HG02759 (cell line): Measurements from ENCODE around the gene LY6G6F.
A peak's percentile ranks its signal among the peaks of the same experiment; 100 is the strongest.
"Not testable (repeated sequence)": the region's sequence is repeated elsewhere in the genome, so short reads cannot be mapped to it uniquely, and the experiment has no call there.

Experiments
- ATAC-seq: cut with Tn5 transposase; IDR thresholded peaks from one replicate; pipeline ENCODE4 v1.9.1; 2021; ENCODE audit warnings: mild to moderate bottlenecking, moderate library complexity; ENCODE audit not compliant: unreplicated experiment

The LY6G6F gene

DNA sequence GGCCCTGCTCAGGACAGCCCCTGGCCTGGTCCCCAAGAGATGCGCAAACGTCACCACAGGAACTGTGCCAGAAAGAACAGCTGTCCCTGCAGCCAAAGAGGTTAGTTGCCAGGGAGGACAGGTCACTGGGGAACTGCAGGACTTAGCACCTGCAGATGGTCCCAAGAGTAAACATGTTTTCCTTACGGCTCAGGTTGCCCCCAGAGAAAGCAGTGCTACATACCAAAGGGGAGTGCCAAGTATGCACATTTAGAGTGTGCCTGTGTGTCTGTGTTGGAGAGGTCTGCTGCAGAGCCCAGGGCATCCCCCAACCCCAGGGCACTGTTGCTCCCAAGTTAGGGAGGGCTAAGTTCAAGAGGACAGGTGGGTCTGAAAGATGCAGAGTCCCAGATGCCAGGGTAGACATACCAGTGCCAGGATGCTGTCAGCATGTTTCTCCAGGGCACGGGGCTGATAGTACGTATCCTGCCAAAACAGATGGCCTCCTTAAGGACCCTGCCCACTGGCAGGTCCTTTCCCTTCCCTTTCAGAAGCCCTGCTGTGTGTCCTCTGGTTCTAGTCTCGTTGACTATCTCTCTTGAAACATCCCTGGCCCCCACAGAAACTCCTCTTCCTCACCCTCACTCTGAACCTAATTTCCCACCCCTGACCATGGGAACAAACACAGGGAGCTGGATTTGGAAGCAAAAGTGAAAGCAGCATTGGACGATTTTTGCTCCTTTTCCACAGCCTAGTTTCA is 4.8 kb upstream of the LY6G6F start:
- ATAC-seq: no peak

DNA sequence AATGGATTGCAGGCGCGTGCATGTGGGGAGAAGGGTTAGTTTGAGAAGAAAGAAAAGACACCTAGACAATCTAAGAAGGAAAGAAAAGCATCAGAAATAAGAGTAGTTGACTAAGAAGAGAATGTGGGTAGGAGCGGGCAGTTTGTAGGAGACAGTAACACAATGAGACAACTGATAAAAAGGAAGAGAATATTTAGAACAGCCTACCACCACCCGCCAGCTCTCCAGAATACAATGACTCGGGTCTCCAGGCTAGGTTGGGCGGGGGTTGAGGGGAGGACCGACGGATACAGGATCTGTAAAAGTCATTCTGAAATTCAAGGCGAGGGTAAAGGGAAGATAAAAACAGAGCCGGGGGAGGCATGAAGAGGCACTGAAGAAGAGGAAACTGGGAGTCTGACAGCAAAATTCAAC is 4.3 kb upstream of the LY6G6F start:
- no peak for ATAC-seq

DNA sequence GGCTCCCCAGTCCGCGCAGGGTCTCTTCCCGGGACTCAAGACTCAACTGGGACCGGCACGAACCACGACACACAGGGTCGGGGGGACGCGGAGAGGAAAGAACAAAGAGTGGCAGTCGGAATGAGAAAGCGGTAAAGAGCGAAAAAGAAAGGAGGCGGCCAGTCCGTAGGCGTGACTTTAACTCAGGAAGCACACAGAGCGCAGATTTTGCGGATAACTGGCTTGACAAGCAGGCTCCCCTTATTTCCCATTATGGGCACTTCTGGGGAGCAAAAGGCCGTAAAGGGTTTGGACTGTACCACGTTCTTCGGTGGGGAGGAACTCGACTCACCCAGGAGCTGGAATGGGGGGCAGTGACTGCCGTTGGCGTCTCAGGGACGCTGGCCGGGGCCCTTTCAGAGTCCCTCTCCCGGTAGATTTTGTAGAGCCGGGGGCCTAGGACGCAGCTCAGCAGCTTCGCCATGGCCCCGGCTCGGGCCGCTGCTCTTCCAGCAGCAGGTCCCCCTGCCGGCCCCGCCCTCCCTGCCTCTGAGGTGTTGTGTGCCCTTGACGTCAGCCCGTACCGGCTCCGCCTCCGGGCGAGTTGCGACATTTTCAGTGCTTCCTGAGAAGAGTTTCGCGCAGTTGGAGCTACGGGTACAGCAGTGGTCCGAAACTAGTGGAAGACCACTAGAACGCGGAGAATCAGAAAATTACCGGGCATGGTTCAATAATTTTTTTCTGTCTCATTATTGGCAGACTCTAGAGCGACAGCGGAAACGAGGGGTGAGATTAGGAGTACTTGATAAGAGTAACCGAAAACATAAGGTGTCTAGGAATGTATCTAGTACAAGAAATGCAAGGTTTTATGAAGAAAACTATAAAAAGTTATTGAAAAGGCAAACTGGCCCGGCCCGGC is 3.6 kb upstream of the LY6G6F start, which contains the start of gene ABHD16A:
Gene ABHD16A, minus strand, starts transcription at position 506 of the 898 bp plus-strand sequence. Its CDS starts 43 bp downstream, at position 463.
- ATAC-seq: peak; percentile 93

DNA sequence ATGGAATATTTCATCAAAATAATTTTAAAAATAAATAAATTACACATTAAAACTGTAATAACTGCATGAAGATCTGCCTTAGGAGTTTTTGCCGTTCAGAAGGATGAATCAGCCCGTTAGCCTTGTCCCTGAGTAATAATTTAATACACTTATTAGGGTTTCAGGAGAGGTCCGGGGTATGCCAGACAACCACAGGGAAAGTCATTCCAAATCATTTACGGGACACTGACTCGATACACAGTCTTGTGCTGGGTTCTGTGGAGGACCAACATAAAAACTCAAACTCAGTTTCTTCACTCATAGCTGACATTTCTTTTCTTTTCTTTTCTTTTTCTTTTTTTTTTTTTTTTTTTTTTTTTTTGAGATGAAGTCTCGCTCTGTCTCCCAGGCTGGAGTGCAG is 735 bp upstream of the LY6G6F start:
- no peak for ATAC-seq

DNA sequence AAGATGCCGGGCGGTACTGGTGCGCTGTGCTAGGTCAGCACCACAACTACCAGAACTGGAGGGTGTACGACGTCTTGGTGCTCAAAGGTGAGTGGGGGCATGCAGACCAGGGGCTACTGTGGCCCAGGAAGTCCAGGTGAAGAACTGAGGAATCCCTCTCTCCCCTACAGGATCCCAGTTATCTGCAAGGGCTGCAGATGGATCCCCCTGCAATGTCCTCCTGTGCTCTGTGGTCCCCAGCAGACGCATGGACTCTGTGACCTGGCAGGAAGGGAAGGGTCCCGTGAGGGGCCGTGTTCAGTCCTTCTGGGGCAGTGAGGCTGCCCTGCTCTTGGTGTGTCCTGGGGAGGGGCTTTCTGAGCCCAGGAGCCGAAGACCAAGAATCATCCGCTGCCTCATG is 1.0 kb downstream of the LY6G6F start:
- no peak for ATAC-seq

DNA sequence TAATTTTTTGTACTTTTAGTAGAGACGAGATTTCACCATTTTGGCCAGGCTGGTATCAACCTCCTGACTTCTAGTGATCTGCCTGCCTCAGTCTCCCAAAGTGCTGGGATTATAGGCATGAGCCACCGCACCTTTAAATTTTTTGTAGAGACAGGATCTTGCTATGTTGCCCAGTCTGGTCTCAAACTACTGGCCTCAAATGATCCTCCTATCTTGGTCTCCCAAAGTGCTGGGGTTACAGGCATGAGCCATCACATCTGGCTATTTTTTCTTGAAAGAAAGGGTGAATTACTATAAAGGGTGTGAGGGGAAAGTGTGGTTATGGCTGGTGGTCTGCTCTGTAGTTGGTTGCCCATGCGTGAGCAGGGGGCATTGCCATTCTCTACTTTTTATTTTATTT is 1.6 kb downstream of the LY6G6F start:
- no peak for ATAC-seq

DNA sequence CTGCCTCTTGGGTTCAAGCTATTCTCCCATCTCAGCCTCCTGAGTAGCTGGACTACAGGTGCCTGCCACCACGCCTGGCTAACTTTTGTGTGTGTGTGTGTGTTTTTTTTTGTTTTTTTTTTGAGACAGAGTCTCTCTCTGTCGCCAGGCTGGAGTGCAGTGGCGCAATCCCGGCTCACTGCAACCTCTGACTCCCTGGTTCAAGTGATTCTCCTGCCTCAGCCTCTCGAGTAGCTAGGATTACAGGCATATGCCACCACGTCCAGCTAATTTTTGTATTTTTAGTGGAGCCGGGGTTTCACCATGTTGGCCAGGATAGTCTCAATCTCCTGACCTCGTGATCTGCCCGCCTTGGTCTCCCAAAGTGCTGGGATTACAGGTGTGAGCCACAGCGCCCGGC is 2.5 kb downstream of the LY6G6F start:
- ATAC-seq: not testable (repeated sequence)

DNA sequence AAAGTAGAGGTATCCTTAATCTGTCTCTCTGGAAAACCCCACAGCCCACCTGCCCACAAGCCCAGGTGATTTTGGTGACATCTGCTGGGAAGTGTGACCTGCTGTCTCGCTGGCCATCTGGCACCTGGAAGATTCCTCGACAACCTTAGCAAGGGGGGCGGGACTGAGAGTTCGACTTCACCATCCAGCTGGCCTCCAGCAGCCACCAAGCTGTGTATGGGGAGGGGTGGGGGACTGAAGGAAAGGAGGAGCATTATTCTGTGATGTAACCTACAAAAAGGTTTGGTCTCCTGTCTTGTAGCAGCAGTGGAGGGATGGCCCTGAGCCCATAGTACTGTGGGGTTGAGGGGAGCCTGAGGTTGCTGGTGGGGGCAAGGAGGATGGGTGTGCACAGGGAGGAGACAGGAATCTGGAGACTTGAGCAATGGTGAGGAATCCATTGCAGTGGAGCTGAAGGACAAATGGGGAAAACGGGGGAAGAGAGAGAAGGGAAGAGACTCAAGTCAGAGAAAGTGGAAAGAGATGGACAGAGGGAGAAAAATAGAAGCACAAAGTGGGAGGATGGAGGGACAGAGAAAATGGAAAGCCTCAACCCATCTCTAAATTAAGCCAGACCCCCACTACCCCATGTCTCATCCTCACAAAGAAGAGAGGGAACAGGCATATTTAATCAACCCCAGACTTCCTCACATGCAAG is 4.0 kb downstream of the LY6G6F start:
- ATAC-seq: no peak

DNA sequence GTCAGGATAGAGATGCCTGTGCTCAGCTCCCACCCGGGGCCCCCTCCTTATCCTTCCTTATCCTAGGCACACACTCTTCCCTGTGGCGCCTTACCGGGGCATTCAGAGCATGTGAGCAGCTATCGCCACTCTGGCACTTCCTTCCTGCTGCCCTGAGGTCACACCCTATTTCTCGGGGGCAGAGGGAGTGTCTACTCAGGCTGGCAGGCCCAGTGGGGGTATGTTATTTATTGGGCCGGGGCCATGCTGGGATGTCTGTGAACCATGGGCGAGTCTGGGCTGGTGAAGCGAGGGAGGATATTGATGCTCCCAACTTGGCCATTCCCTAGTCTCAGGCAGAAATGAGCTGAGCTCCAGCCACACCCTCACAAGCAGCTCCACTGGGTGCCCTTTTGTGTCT is 4.6 kb downstream of the LY6G6F start:
- no peak for ATAC-seq

DNA sequence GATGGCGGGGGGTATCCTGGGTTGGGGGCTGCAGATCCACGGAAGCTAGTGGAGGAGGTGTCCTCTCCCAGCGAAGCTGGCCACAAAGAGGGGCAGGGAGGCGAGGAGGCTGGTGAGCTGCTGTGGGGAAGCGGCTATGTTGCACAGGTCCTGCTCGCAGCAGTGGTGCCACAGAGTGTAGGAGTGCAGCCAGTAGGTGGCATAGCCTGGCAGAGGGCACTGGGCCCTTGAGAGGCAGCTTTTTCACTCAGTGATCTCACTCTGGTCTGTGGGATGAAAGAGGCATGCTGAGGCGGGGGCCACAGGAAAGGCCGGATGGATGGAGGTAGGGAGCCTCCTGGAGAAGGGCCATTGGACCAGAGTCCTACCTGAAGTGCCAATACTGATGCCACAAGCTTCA is 5.6 kb downstream of the LY6G6F start:
- ATAC-seq: no peak

DNA sequence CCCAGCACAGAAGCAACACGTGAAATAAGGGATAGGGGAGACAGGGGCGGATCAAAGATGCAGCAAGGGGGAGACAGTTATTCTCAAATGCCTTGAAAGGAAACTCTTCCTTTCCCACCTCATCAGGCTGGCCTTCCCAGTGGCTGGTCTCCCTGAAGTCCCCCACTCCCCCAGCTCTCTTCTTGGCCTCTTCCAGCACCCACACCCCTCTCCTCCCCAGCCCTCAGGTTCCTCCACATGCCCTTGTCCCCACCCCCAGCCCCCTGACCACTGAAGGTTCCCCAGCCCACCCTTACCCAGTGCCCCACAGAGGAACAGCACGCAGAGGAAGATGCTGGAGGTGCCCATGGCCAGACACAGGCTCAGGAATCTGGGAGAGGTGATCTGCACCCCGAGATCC is 6.8 kb downstream of the LY6G6F start:
- ATAC-seq: no peak

DNA sequence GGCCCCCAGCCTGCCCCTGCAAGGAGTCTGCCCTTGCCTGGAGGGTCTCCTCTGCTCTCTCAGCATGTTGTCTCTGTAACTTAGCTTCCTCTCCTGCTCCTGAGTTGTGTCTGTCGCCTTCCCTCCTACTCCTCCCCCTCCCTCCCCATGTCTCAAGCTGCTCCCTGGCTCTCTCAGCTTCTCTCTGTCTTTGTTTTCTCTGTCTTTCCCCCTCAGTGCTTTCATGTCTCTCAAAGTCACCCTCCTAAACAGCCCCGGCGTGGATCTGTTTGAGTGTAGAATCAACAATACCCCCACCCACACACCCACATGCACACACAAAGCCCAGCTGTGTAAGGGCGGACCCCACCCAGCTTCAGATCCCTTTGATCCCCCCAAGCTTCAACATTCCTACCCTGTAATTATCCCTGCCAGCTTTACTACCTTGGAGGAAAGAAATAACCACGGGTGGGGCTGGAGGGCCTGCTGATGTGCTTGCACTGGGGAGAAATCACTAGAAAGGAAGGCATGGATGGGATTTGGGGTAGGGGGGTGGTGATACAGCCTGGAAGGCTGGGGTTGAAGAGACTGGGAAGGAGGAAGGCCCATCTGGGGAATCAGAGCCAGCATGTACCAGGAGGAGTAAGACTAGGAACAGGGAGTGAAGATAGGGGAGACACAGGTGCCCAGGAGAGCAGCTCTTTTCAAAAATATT is 7.5 kb downstream of the LY6G6F start:
- no peak for ATAC-seq

DNA sequence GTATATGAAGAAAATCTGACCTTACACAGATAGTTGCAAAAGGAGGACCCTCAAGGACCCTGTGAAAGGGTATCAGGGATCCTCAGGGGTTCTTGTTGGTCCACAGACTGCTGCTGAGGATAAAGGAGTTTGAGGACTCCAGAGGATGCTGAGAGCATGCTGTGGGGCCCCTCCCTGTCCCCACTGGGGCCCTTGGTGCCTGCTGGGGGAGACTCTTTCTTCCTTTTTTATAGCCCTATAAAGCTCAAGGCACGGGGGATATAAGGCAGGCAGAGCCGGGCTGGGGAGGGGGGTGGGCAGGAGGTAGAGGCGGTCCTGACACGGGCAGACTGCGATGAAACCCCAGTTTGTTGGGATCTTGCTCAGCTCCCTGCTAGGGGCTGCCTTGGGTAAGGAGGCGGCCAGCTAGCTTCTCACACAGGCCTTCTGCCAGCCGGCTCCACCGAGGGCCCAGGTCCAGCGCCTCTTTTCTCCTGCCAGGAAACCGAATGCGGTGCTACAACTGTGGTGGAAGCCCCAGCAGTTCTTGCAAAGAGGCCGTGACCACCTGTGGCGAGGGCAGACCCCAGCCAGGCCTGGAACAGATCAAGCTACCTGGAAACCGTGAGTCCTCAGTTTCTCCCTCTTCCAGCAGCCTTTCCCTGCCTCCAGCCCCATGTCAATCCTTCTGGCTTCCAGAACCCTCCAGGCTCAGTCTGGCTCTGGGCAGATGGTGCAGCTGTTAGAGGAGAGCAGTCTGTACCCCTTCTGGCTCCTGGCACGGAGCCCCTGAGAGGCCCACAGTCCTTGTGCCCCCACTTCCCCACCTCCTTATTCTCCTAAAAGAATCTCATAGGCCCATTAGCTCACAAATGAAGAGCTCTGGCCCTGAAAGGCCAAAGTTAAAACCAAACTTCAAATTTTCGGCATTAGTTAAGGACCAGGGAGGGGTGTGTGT is 8.6 kb downstream of the LY6G6F start, which contains the start of gene LY6G6D:
Gene LY6G6D, plus strand, starts transcription at position 327 of the 937 bp plus-strand sequence. Its CDS starts 8 bp downstream, at position 335.
- no peak for ATAC-seq

DNA sequence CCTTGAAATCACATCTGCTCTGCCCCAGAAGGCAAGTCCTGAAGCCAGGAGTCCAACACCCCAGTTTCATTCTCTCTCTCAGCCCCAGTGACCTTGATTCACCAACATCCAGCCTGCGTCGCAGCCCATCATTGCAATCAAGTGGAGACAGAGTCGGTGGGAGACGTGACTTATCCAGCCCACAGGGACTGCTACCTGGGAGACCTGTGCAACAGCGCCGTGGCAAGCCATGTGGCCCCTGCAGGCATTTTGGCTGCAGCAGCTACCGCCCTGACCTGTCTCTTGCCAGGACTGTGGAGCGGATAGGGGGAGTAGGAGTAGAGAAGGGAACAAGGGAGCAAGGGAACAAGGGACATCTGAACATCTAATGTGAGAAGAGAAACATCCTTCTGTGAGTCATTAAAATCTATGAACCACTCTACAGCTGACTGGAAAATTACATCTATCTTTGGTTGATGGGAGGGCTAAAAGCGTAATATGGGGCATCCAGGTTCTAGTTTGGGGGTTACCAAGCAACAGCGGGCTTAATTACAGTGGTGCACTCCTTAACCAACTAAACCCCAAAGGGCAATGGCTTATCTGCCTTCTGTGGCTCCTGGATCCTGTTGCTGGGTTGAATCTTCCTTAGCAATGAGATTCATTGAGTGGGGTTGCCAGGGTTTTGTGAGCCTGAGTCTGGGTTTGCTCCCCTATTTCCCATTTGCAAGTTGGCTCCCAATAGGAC is 11.0 kb downstream of the LY6G6F start:
- ATAC-seq: no peak

DNA sequence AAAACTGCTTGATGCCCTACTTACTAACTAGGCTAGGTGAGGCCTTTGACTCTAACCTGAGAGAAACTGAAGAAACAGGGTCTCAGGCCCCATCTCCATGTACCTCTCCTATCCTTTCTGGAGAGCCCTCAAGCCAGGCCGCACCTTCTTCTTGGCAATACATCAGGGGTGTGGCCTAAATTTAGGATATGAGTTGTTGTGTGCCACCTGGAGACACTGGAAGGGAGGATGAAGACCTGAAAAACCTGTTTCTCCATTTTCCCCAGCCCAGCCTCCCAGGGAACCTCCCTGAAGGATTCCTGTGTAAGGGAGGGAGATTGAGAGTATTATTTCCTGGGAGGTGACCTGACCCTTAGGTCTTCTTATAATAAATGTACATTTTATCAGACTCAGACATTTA is 11.6 kb downstream of the LY6G6F start:
- ATAC-seq: no peak

DNA sequence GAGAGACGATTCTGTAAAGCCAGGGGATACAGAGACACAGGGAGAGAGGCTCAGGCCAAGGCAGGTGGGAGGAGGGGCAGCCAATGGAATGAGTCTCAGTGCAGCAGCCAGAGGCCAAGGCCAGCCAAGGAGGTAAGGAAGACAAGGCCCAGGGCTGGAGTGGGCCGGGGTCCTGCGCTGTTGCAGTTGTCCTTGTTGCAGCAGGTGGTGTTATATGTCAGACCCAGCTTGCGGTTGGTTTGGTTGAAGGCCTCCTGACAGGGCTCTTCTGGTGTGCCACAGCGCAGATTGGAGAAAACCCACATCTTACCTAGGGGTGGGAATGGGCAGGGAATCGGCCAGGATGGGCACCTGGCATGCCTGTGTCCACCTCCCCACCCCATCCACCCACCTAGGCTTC is 12.3 kb downstream of the LY6G6F start:
- ATAC-seq: no peak

DNA sequence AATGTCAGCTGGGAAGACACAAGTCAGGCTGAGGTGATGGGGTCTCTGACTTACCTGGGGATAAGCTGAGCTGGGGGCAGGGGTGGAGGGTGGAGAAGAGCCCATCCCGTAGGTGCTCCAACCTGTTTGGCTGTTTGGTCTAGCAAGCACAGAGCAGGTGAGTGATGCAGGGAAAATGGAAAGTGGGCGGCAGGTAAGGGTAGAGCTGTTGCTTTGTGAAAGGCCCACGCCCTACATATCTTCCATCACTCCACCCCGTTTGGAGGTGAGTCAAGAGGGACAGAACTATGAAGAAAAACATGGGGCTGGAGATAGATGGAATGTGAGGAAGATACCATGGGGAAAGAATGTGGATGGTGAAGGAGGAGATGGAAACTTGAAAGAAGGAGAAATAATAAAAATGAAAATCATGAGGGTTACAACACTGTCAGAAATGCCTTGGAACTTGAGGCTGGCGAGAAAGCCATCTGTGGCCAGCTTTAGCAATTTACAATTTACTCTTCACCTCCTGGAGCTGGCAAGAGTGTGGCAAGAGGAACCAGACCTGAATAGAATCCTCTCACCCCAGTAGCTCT is 13.6 kb downstream of the LY6G6F start:
- ATAC-seq: no peak

DNA sequence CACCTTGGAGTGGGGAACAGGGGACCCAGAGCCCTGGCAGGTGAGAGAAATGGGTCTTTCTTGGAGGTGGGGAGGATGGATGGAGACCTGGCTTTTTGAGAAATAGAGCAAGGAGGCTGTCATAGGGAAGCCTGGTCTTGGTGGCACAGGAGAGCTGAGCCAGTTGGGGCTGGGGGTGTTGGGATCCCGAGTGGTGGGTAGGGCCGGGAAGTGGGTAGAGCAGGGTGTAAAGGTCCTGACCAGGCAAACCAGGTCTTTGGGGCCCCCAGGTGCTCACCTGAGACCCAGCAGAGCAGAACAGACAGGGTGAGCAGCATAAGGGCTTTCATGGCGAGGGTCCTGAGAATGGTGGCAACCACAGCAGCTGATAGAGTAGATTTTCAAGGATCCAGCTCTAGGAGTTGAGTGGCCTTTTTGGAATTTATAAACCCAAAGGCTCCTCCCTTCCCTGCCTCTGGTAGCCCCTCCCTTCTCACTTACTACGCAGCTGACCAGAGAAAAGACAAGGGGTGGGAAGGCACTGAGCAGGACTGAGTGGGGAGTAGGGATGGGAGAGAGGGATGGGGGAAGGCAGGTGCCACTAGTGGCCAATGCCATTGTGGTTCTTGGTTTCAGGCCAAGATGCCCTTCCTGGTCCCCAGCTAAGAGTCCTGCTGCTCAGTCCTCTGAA is 14.8 kb downstream of the LY6G6F start, which contains the start of gene LY6G6C:
Gene LY6G6C, minus strand, starts transcription at position 396 of the 670 bp plus-strand sequence. Its CDS starts 67 bp downstream, at position 329.
- no peak for ATAC-seq
